Adrenal gland (tissue), 12 donors: ENCODE results near the gene AKR7A3. TPM values are rescaled to one million over a fixed set of nuclear protein-coding genes. Genes with fewer than 3 reads are reported as not detected.

ENCODE experiments used
- DNase-seq, 7 donors: peaks; one replicate each; pipeline ENCODE4 v3.0.0-alpha.2; 2019 to 2020
- H3K27ac ChIP-seq, 5 donors: fragments of 200-600 bp; sonication (generic) in 4 of 5; 1 replicate in 3 of 5; 2 replicates in 2 of 5; pipeline versions ENCODE4 v1.5.1 to v1.8.0; 2016 to 2020; ENCODE audit warnings: mild to moderate bottlenecking in 1 of 5
- H3K27me3 ChIP-seq: fragments of 200-600 bp; 2 replicates; pipeline ENCODE4 v1.8.0; 2021
- H3K36me3 ChIP-seq, 2 donors: fragments of 200-600 bp; replicated peaks in 1 of 2; 1 replicate in 1 of 2; 2 replicates in 1 of 2; pipeline versions ENCODE4 v1.5.1 to v1.8.0; 2018 to 2022
- H3K4me1 ChIP-seq, 2 donors: fragments of 200-600 bp; replicated peaks in 1 of 2; 1 replicate in 1 of 2; 2 replicates in 1 of 2; pipeline versions ENCODE4 v1.5.1 to v1.8.0; 2018 to 2021
- H3K4me3 ChIP-seq, 4 donors: fragments of 200-600 bp; sonication (generic) in 3 of 4; one replicate each; pipeline ENCODE4 v1.5.1; 2016 to 2018
- H3K9me3 ChIP-seq, 3 donors: fragments of 200-600 bp; sonication (generic) in 1 of 3; replicated peaks in 1 of 3; 1 replicate in 2 of 3; 2 replicates in 1 of 3; pipeline versions ENCODE4 v1.5.1 to v1.8.0; 2016 to 2021
- POLR2A ChIP-seq, 2 donors: fragments of 450-650 bp; IDR thresholded peaks; one replicate each; pipeline ENCODE4 v1.6.1; 2017; ENCODE audit warnings: antibody characterized with exemption in 2 of 2, mild to moderate bottlenecking in 2 of 2, moderate library complexity in 1 of 2
- WGBS, 4 donors: extraction: QIAGEN DNeasy Blood & Tissue Kit in 2 of 4; methylation state at CpG; one replicate each; pipeline versions ENCODE4 v1.1.5 to v1.1.7; 2013 to 2017; 5-methylcytosine and 5-hydroxymethylcytosine counted together
- intact Hi-C, 2 donors: fragments of 100-400 bp; cut with DNase I; formaldehyde crosslinking; loops; one replicate each; pipeline versions ENCODE4 v1.14.1 to v1.15.0; 2022 to 2023
- polyA plus RNA-seq, 3 donors: library from polyadenylated mRNA; stranded (reverse); fragments of 200-250 nt in 2 of 3; fragments of 350-450 nt in 1 of 3; fragmentation: Illumina TruSeq in 1 of 3; extraction: RNeasy Lipid Tissue Mini Kit (QIAGEN cat#74804) in 1 of 3; gene quantifications; one replicate each; pipeline ENCODE4 v1.2.3, GENCODE V29; 2013 to 2014
- total RNA-seq, 9 donors: library from RNA; depleted of rRNA in 4 of 9; stranded (reverse); fragments of >200 nt in 4 of 9; fragments of 120-200 nt in 1 of 9; fragmentation: NEBNext Ultra II Directional in 1 of 9; extraction: Animal tissue kit (Norgen Biotek cat#: 25700) in 1 of 9; gene quantifications; one replicate each; pipeline versions ENCODE4 v1.1.0 to v1.2.4, GENCODE V29; 2013 to 2023
- TF ChIP-seq, protein P1 (sequence below), 6 experiments: fragments of 450-650 bp in 4 of 6; fragments of 200-600 bp in 2 of 6; sonication (generic) in 1 of 6; IDR thresholded peaks; 1 replicate in 5 of 6; 2 replicates in 1 of 6; pipeline versions ENCODE4 v1.5.1 to v1.8.0; 2016 to 2021; ENCODE audit warnings: antibody characterized with exemption in 6 of 6, mild to moderate bottlenecking in 2 of 6, moderate library complexity in 1 of 6
- donor health status: healthy with polysubstance abuse.
- donor health status: Bipolar disorder and iron deficiency.
- donor health status: DM: yes; HTN: yes; CAD: no.
- donor health status: DM: no; HTN: no; CAD: no.
- donor health status: DM: no; HTN: no; CAD: no.
- donor health status: DM: yes; HTN: yes; CAD: no.

Gene AKR7A3
- total and polyA plus RNA-seq, 12 donors, result 1.1 to 11.3 (median 4.5) TPM

DNA sequence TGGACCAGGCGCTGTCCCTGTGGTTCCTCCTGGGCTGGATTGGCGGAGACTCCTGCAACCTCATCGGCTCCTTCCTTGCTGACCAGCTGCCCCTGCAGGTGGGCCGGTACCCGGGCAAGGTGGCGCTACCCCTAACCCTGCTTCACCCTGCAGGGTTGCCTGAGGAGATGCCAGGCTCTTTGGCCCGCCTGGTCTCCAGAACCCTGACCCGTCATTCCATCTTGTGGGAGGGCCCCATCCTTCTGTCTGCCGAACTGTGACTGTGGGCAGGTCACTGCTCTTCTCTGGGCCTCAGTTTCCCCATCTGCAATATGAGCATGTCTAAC, 36.1 kb upstream of the AKR7A3 start:
- intact Hi-C loops, result no loop called here
- Histone ChIP-seq H3K9me3 (no peaks in the 10 kb centered on the region), H3K4me1 (peaks cover 0 to 14% of the 10 kb centered on the region in 2 donors), H3K27me3 (no peaks in the 10 kb centered on the region), H3K4me3 (no peak overlapping the region), H3K27ac (no peak overlapping the region), H3K36me3 (peaks cover 0 to 58% of the 10 kb centered on the region in 2 donors)
- DNase-seq, result no peak
- TF ChIP-seq, protein P1, sequence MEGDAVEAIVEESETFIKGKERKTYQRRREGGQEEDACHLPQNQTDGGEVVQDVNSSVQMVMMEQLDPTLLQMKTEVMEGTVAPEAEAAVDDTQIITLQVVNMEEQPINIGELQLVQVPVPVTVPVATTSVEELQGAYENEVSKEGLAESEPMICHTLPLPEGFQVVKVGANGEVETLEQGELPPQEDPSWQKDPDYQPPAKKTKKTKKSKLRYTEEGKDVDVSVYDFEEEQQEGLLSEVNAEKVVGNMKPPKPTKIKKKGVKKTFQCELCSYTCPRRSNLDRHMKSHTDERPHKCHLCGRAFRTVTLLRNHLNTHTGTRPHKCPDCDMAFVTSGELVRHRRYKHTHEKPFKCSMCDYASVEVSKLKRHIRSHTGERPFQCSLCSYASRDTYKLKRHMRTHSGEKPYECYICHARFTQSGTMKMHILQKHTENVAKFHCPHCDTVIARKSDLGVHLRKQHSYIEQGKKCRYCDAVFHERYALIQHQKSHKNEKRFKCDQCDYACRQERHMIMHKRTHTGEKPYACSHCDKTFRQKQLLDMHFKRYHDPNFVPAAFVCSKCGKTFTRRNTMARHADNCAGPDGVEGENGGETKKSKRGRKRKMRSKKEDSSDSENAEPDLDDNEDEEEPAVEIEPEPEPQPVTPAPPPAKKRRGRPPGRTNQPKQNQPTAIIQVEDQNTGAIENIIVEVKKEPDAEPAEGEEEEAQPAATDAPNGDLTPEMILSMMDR (IDR thresholded peaks at IDR 0.05), result no peak
- TF ChIP-seq POLR2A (IDR thresholded peaks at IDR 0.05), result no peak
- WGBS, 4 donors, result 93 to 100% (median 96%) methylated on average over 8 to 9 of the region's 9 CpGs

DNA sequence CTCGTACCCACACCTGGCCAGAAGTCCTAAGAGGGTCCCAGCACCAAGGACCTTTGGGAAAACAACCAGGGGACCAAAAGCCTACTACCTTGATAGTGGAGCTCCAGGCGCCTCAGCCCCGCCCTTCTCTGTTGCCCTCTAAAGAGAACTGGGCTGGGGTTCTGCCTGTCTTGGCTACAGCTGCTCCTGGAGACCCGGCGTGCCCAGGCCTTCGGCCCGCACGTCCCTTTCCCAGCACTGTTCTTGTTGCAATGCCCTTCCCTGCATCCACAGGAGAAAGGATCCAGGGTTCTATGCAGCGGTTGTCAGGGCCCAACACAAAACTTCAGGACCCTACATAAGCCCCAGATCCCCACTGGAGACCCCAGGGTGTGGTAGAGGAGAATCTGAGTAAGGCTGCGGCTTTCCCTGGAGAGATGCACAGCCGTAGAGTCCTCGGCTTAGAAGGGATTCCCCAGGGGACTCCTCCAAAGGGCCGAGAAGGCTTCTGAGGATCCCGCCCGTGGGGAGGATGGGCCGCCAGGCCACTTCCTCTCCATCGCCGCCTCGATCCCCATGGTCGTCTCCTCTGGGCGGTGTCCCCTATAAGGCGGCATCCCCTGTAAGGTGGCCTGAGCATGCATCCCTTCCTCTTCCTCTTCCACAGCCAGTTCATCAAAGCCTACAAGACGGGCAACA, 35.6 kb upstream of the AKR7A3 start:
- no peak for DNase-seq
- Histone ChIP-seq H3K9me3 (no peaks in the 10 kb centered on the region), H3K4me1 (peaks cover 0 to 14% of the 10 kb centered on the region in 2 donors), H3K27ac (no peak overlapping the region), H3K4me3 (no peak overlapping the region), H3K36me3 (peaks cover 0 to 54% of the 10 kb centered on the region in 2 donors), H3K27me3 (no peaks in the 10 kb centered on the region)
- TF ChIP-seq, protein P1 (IDR thresholded peaks at IDR 0.05), result no peak
- no peak for TF ChIP-seq POLR2A (IDR thresholded peaks at IDR 0.05)
- WGBS, 4 donors, result 86 to 90% (median 88%) methylated on average over 17 to 23 of the region's 23 CpGs
- intact Hi-C loops, result no loop called here

DNA sequence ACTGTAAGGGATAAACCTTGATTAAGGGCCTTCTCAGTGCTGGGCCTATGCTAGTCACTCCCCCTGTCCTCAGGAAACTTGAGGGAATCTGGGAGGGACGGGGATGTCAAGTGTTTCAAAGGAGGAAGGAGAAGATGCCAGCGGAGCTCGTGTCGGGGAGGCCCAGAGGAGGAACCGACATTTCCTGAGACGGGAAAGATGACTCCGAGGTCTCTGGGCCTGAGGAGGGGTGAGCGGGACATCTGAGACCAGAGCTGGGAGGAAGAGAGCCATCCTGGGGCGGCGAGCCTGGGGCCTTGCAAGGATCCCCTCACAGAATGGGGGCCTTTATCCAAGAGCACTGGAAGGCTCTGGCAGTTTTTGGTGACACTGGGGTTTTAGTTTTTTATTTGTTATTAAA, 33.9 kb upstream of the AKR7A3 start:
- TF ChIP-seq POLR2A (IDR thresholded peaks at IDR 0.05), result no peak
- TF ChIP-seq, protein P1 (IDR thresholded peaks at IDR 0.05), result no peak
- peaks cover 0 to 14% of the 10 kb centered on the region in 2 donors for H3K4me1 ChIP-seq
- H3K27ac ChIP-seq, result no peak overlapping the region
- H3K9me3 ChIP-seq, result no peaks in the 10 kb centered on the region
- peaks cover 0 to 50% of the 10 kb centered on the region in 2 donors for H3K36me3 ChIP-seq
- H3K27me3 ChIP-seq, result no peaks in the 10 kb centered on the region
- DNase-seq, result peak in 1 of 7 donors; percentile 25
- H3K4me3 ChIP-seq, result no peak overlapping the region
- intact Hi-C loops, result no loop called here
- 63 to 83% (median 74%) methylated on average over 9 to 10 of the region's 10 CpGs for WGBS, 4 donors

- no peak for TF ChIP-seq POLR2A (IDR thresholded peaks at IDR 0.05)
- TF ChIP-seq, protein P1 (IDR thresholded peaks at IDR 0.05), result no peak
- intact Hi-C loops, result no loop called here
- Histone ChIP-seq H3K4me1 (peaks cover 0 to 14% of the 10 kb centered on the region in 2 donors), H3K27me3 (no peaks in the 10 kb centered on the region), H3K36me3 (peaks cover 0 to 38% of the 10 kb centered on the region in 2 donors), H3K27ac (peak overlapping the region in 2 of 5 donors; percentile 47 to 65), H3K9me3 (no peaks in the 10 kb centered on the region), H3K4me3 (no peak overlapping the region)
- DNase-seq, result peak in 6 of 7 donors; percentile 67 to 88 (median 77)
- WGBS, 4 donors, result 45 to 56% (median 52%) methylated on average over 3 of the region's 3 CpGs
These were observed 32.5 kb upstream of the AKR7A3 start for GRCh38 chr1:19321071-19321470.
